GM12864 (cell line): ENCODE data around the gene COG1.

Experiments
- DNase-seq: peaks from one replicate; pipeline ENCODE4 v3.0.0-alpha.2; 2011; ENCODE audit warnings: low read depth
- H3K4me3 ChIP-seq: 2 replicates; pipeline ENCODE4 v1.5.1; 2011; ENCODE audit warnings: mild to moderate bottlenecking, low read depth, low read length, control low read depth
- TF ChIP-seq, protein P1 (sequence below): IDR thresholded peaks from 2 replicates; pipeline ENCODE4 v1.5.1; 2011; ENCODE audit warnings: low read depth, mild to moderate bottlenecking, moderate library complexity, low read length, control low read depth, inconsistent platforms; ENCODE audit errors: missing control alignments

COG1 gene

GRCh38 chr17:73200476-73200875, 7.6 kb downstream of the COG1 start:
- no peak for DNase-seq
- H3K4me3 ChIP-seq: no peak overlapping the region
- TF ChIP-seq, protein P1, sequence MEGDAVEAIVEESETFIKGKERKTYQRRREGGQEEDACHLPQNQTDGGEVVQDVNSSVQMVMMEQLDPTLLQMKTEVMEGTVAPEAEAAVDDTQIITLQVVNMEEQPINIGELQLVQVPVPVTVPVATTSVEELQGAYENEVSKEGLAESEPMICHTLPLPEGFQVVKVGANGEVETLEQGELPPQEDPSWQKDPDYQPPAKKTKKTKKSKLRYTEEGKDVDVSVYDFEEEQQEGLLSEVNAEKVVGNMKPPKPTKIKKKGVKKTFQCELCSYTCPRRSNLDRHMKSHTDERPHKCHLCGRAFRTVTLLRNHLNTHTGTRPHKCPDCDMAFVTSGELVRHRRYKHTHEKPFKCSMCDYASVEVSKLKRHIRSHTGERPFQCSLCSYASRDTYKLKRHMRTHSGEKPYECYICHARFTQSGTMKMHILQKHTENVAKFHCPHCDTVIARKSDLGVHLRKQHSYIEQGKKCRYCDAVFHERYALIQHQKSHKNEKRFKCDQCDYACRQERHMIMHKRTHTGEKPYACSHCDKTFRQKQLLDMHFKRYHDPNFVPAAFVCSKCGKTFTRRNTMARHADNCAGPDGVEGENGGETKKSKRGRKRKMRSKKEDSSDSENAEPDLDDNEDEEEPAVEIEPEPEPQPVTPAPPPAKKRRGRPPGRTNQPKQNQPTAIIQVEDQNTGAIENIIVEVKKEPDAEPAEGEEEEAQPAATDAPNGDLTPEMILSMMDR: no peak

DNA sequence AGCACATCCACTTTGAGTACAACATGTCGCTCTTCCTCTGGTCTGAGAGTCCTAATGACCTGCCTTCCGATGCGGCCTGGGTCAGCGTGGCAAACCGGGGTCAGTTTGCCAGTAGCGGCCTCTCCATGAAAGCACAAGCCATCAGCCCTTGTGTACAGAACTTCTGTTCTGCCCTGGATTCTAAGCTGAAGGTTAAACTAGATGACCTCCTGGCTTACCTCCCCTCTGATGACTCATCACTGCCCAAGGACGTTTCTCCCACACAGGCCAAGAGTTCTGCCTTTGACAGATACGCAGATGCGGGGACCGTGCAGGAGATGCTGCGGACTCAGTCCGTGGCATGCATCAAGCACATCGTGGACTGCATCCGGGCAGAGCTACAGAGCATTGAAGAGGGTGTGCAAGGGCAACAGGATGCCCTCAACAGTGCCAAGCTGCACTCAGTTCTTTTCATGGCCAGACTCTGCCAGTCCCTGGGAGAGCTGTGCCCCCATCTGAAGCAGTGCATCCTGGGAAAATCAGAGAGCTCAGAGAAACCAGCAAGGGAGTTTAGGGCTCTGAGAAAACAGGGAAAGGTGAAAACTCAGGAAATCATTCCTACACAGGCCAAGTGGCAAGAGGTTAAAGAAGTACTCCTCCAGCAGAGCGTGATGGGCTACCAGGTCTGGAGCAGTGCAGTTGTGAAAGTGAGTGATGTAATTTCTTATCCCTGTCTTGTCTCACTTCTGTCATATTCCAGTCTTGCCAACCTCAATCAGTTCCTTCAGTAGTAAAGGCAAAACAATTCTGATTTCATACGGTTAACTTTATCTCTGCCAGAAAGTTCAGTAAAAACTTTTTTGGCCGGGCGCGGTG, 8.6 kb downstream of the COG1 start:
- TF ChIP-seq, protein P1: no peak
- no peak overlapping the region for H3K4me3 ChIP-seq
- DNase-seq: no peak

DNA sequence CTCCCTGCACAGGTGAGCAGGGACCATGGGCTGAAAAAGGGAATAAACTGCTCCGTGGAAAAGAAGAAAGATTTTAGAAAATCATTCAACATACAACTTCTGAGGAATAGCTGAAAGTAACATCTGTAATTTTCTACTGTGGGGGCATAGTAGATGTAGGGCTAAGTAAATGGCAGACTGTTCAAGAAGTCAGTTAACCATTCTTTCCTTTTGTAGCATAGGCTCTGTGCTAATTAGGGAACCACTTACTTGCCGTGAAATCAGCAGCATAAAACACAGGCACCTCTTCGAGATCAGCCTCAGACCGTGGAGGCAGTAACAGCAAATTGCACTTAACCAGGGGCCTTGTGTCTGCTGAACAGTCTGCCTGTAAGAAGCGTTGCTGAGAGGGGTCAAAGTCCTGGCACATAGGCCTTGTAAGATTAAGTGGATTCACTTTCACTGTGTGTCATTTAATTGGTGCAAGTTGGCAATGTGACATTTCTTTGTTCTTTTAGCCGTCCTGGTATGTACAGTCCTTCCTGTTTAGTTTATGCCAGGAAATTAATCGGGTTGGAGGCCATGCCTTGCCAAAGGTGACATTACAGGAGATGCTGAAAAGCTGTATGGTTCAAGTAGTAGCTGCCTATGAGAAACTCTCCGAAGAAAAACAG, 10.4 kb downstream of the COG1 start:
- DNase-seq: no peak
- no peak overlapping the region for H3K4me3 ChIP-seq
- TF ChIP-seq, protein P1: no peak

GRCh38 chr17:73203788-73204479, 11.1 kb downstream of the COG1 start:
- no peak for DNase-seq
- no peak overlapping the region for H3K4me3 ChIP-seq
- TF ChIP-seq, protein P1: no peak

DNA sequence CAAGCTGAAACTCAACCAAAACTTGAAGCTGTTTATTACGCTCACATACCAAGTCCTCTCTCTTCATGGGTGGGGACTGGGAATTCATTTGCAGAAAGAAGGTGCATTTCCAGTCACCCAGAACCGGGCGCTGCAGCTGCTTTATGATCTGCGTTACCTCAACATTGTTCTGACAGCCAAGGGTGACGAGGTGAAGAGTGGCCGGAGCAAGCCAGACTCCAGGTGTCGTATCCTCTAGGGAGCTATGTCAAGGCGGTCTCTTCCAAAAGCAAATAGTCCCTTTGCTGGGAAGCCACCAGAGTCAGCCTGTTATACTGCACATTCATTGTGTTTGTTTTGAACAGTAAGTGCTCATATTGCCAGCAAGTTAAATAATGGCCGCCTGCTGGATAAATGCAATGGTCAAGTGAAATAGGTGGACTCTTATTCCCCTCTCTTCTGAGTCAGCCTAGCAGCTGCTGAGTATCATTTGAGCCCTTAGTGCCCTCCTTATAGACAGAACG, 12.7 kb downstream of the COG1 start:
- H3K4me3 ChIP-seq: no peak overlapping the region
- TF ChIP-seq, protein P1: no peak
- no peak for DNase-seq

- TF ChIP-seq, protein P1: no peak
- no peak overlapping the region for H3K4me3 ChIP-seq
- DNase-seq: no peak
These were observed 15.4 kb downstream of the COG1 start for GRCh38 chr17:73208139-73208827.
